Liver (tissue), 3 donors: Measurements from ENCODE around the gene TFPI.

Source experiments
- CTCF ChIP-seq: fragments of 150-350 bp; IDR thresholded peaks from 2 replicates; pipeline ENCODE4 v1.5.1; 2017; ENCODE audit warnings: improper control_type of control experiment, low read depth, low read length; ENCODE audit not compliant: missing input control
- MAX ChIP-seq: IDR thresholded peaks from 2 replicates; pipeline ENCODE4 v1.6.1; 2016; ENCODE audit warnings: antibody characterized with exemption
- NR2F2 ChIP-seq: IDR thresholded peaks from 2 replicates; pipeline ENCODE4 v1.6.1; 2016; ENCODE audit warnings: antibody characterized with exemption
- RAD21 ChIP-seq, 2 donors: IDR thresholded peaks; 2 replicates each; pipeline ENCODE4 v1.6.1; 2016; ENCODE audit warnings: antibody characterized with exemption in 2 of 2, mild to moderate bottlenecking in 2 of 2
- REST ChIP-seq: IDR thresholded peaks from 2 replicates; pipeline ENCODE4 v1.6.1; 2016; ENCODE audit warnings: antibody characterized with exemption, mild to moderate bottlenecking
- SP1 ChIP-seq: IDR thresholded peaks from 2 replicates; pipeline ENCODE4 v1.6.1; 2018; ENCODE audit warnings: antibody characterized with exemption, mild to moderate bottlenecking
- ZBTB33 ChIP-seq: IDR thresholded peaks from 2 replicates; pipeline ENCODE4 v1.6.1; 2016; ENCODE audit warnings: antibody characterized with exemption
- donor health status: healthy.
- donor health status: healthy.

- TF ChIP-seq CTCF (no peak), MAX (no peak), ZBTB33 (no peak), SP1 (no peak), NR2F2 (no peak), RAD21 (IDR thresholded peaks at IDR 0.05) (no peak), REST (no peak)
These were observed 77.2 kb downstream of the TFPI start for GRCh38 chr2:187477051-187477450.
